ENCODE measurements around the gene KIF20B.
"Not testable (repeated sequence)": the region's sequence is repeated elsewhere in the genome, so short reads cannot be mapped to it uniquely, and the experiment has no call there.

KIF20B gene

DNA sequence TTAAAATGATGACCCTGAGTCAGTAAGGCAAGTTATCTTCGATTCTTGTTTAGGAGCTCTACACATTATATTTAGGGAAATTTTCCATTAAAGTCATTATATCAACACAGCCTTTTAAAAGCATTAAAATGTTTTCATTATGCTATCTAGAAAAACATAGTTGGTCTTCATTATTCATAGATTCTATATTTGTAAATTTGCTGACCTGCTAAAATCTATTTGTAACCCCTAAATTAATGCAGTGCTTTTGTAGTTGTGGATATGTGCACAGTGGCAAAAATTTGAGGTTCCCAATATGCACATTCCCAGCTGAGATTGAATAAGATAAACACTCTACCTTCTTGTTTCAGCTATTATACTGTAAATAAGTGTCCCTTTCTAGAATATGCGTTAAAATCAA lies 81.1 kb downstream of the KIF20B start:
- DNase-seq: no peak

GRCh38 chr10:89783406-89783805 lies 82.0 kb downstream of the KIF20B start:
- no peak for DNase-seq

- no peak for DNase-seq
These were observed 83.7 kb downstream of the KIF20B start for GRCh38 chr10:89785095-89785494.

DNA sequence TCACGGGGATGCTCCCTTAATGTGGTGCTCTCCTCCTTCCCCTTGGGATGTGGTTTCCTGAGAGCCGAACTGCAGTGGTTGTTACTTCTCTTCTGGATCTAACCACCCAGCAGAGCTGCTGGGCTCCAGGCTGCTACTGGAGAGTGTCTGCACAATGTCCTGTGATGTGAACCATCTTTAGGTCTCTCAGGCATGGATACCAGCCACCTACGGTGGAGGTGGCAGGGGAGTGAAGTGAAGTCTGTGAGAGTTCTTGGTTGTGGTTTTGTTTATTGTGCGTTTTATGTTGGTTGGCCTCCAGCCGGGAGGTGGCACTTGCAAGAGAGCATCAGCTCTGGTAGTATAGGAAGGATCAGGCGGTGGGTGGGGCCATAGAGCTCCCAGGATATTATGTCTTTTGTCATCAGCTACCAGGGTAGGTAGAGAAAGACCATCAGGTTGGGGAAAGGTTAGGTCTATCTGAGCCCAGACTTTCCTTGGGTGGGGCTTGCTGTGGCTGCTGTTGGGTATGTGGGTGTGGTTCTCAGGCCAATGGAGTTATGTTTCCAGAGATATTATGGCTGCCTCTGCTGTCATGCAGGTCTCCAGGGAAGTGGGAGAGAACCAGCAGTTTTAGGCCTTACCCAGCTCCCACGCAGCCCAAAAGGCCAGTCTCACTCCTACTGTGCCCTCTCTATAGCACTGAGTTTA lies 87.9 kb downstream of the KIF20B start:
- no peak for DNase-seq

- no peak for DNase-seq
These were observed 90.8 kb downstream of the KIF20B start for GRCh38 chr10:89792187-89792586.

GRCh38 chr10:89793649-89794254 lies 92.4 kb downstream of the KIF20B start:
- peak in 1 of 2 experiments; percentile 32 for DNase-seq

- no peak for DNase-seq
These were observed 94.5 kb downstream of the KIF20B start for GRCh38 chr10:89795840-89796239.

- DNase-seq: no peak
These were observed 96.7 kb downstream of the KIF20B start for GRCh38 chr10:89798092-89798491.

GRCh38 chr10:89799573-89799972 lies 98.2 kb downstream of the KIF20B start:
- DNase-seq: no peak

GRCh38 chr10:89805599-89806013 lies 104.2 kb downstream of the KIF20B start:
- DNase-seq: peak; percentile 74 to 77

DNA sequence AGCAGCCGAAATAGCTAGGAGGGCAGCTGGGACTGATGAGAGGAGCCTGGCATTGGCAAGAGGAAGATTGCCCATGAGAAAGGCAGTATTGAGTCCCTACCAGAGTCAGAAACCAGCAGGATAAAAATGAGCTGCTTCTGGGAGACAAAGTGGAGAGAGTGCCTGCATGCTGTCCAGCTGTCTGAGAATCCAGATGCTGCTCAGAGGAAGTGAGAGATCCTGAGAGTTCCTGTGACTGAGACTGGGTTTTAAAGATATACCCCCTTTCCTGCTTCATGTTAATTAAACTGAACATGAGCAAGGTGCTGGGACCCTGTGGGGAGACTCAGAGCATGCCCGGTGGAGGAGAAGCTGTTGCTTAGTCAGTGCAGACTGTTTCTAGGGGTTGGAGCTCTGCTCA lies 107.5 kb downstream of the KIF20B start:
- no peak for DNase-seq

DNA sequence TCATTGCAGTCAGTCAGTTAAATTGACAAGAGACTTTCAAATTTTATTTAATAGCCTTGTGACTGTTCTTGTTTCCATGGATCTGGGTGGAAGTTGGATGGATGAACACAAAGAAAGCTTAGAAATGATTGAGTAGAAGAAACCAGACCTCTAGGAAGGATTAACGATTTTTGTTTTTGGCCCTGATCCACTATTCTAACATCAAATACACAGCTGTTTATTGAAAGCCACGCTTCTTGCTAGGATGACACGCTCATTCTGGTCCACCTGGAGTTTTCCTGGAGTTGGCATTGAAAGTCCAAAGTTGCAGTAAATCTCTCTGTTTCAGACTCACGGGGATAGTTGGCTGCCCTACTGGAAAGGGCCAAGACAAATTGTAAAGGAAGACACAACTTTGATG lies 108.4 kb downstream of the KIF20B start:
- DNase-seq: no peak

DNA sequence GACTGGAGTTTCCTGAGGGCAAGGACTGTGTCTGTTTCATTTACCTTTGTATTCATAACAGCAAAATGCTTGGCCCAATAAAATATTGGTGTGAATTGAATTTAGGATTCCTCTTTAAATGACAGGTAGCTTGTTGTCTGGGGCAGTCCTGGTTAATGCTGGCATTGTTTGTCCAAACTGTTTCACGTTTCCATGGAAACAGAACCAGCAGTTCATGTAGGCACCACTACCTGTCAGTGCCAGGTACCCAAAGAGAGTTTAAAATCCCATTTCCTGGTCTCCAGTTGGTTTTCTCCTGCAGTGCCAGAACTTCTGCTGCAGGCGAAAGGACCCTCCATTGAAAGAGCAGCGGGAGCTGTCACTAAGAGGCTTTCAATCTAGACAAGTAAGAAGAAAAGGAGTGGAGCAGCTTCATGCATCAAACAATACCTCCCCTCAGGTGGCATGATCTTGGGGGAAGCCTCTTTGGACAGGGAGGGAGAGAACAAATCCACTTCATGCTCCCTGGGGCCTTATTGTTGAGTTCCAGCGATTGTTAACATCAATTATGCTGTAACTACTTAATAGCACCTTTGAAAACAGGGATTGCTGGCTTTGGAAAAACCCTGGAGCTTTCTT lies 109.6 kb downstream of the KIF20B start:
- DNase-seq: no peak

DNA sequence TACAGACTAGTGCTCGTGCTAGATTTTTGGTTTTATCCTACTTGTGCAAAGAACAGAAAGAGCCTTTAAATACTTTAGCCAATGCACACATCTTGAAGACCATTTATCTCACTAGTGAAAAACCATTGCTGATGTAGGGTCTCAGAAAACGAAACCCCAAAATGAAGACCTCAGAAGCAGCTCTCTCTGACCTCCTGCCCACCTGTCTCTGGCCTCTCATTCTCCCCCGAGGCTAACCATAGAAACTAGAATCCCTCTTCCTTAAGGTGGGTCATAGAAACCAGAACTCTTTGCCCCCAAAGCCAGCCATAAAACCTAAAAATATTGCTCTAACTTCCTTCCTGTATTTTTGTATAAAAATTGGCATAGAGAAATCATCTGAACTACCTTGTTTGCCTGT lies 112.2 kb downstream of the KIF20B start:
- DNase-seq: no peak

- DNase-seq: no peak
These were observed 112.9 kb downstream of the KIF20B start for GRCh38 chr10:89814278-89814677.

DNA sequence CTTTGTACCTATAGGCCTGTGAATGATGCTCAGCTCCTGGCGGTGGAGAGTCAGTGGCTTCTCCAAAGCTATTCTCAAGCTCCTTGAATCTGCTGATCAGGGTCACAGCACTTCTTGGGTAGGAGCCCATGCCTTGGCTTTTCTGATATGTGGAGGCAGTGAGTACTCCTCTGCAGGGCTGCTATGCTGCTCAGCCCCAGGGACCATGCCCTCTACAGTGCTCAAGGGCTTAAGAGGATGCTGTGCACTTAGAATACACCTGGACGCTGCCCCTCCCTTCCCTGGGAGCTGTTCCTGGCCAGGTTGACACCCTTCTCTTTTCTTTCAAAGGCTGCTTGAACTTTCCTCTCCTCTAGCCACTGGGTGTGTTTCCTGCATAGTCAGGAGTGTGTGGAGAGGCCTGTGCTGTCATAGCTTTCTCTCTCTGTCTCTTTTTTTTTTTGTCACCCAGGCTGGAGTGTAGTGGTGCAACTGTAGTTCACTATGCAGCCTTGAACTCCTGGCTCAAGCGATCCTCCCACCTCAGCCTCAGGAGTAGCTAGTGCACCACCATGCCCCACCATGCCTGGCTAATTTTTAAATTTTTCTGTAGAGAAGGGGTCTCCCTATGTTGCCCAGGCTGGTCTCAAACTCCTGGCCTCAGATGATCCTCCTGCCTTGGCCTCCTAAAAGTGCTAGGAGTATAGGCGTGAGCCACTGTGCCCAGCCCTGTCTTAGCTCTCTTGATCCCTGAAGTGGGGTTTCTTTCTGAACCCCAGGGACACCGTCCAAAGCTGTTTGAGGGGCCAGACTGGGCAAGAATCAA lies 113.9 kb downstream of the KIF20B start:
- DNase-seq: no peak

DNA sequence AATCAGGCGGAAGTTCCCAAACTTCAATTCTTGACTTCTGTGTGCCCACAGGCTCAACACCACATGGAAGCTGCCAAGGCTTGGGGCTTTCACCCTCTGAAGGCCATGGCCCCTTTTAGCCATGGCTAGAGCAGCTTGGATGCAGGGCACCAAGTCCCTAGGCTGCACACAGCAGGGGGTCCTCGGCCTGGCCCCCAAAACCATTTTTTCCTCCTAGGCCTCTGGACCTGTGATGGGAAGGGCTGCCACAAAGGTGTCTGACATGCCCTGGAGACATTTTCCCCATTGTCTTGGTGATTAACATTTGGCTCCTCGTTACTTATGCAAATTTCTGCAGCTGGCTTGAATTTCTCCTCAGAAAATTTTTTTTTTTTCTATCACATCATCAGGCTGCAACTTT lies 117.6 kb downstream of the KIF20B start:
- not testable (repeated sequence) for DNase-seq

Measured in activated T-cell treated with anti-CD3 and anti-CD28 coated beads, Interleukin-2, amount 50 U/mL, for 48 hours (primary cell).